ENCODE data around the gene RIN3. TPM values are rescaled to one million over a fixed set of nuclear protein-coding genes. Genes with fewer than 3 reads are reported as not detected.

Gene RIN3
- total and polyA plus RNA-seq, 10 of the 15 experiments (the other 5 are each of a cell fraction or from before 2014, with no cell fraction given) = 0.91 to 23.3 (median 6.3) TPM

DNA sequence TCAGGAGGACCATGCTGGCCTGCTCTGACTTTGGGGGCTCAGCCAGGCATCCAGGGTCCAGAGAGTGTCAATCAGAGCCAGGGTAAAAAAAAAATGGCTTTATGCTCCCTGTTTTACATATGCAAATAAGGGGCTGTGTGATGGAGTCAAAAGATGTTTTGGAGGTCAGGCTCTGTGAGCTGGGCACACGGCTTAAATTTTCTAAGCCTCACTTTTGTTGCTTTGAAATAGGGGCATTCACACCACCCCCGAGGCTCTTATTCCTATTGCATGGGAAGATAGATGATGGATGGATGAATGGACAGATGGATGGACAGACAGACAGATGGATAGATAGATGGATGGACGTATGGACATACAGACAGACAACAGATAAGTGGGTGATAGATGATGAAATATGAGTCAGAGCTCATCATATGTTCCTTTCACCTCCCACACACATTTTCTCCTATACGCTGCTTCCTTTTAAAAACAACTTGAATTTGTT, 42.7 kb downstream of the RIN3 start:
- no peaks in the 10 kb centered on the region for H3K27me3 ChIP-seq (replicated peaks in 1 of 2; ENCODE audit: control insufficient read depth in 2 of 2, insufficient read depth in 2 of 2, low read length in 1 of 2)
- H3K79me2 ChIP-seq (ENCODE audit: control insufficient read depth, insufficient read depth, low read length) = no peaks in the 10 kb centered on the region; the same call in 1 of the 2 replicates
- peaks cover 39% of the 10 kb centered on the region for H3K4me1 ChIP-seq (ENCODE audit: control insufficient read depth, insufficient read depth, low read length)
- H3K4me3 ChIP-seq = no peak overlapping the region
- peak overlapping the region; percentile 45 for H3K4me2 ChIP-seq (ENCODE audit: control insufficient read depth, insufficient read depth)
- no peak overlapping the region for H3K9ac ChIP-seq (ENCODE audit: control insufficient read depth, insufficient read depth, low read length)
- ChIA-PET RAD21 (ENCODE audit: unreplicated experiment) (interaction anchor here (0.8 to 2.2 kb wide), 7 partner anchors 12 to 121 kb away, joined by 3 to 12 read pairs (median 4); no protein-coding TSS in a partner anchor), CTCF (interaction anchor here (0.8 to 2.7 kb wide), 4 partner anchors 12 to 161 kb away, joined by 3 to 6 read pairs (median 4); no protein-coding TSS in a partner anchor), SMC1A (ENCODE audit: uncharacterized antibody, unreplicated experiment) (interaction anchor here (0.9 to 2.9 kb wide), 5 partner anchors 9 to 30 kb away, joined by 3 to 14 read pairs (median 5); no protein-coding TSS in a partner anchor), POLR2A (interaction anchor here (0.9 to 1.6 kb wide), 4 partner anchors 10 to 29 kb away, joined by 3 to 7 read pairs (median 4); no protein-coding TSS in a partner anchor)
- H3K36me3 ChIP-seq (ENCODE audit: control insufficient read depth in 2 of 2, insufficient read depth in 2 of 2, low read length in 1 of 2) = peaks cover 0 to 8% of the 10 kb centered on the region in 2 experiments; a peak in 2 of 4 replicates
- H2AFZ ChIP-seq (ENCODE audit: control insufficient read depth, low read depth, low read length) = no peak overlapping the region
- WGBS (ENCODE audit: insufficient coverage, insufficient replicate concordance, low lambda C conversion rate, missing lambda C conversion rate) = 26% methylated on average over 4 of the region's 4 CpGs
- in situ Hi-C loops (cut with MboI) (no loop called here), intact Hi-C loops (cut with micrococcal nuclease; ENCODE audit: unreplicated experiment) (no loop called here)
- H3K9me3 ChIP-seq (replicated peaks; ENCODE audit: control insufficient read depth, insufficient read depth, low read length) = no peaks in the 10 kb centered on the region
- H4K20me1 ChIP-seq (ENCODE audit: control insufficient read depth, insufficient read depth) = no peaks in the 10 kb centered on the region; the same call in 1 of the 2 replicates
- BruUV-seq (replicated peaks) = no TSS peak
- H3K27ac ChIP-seq (ENCODE audit: control insufficient read depth, insufficient read depth) = no peak overlapping the region
- no peak for ATAC-seq
- DNase-seq (ENCODE audit: low read depth, low spot score) = no peak
- peak; percentile 7 for FAIRE-seq
- TF ChIP-seq ATF7 (IDR thresholded peaks at IDR 0.05; ENCODE audit: low read depth) = peak; percentile 75
- no peak for TF ChIP-seq TBL1XR1 (IDR thresholded peaks at IDR 0.05; ENCODE audit: low read depth, low read length)
- no peak for TF ChIP-seq KDM1A (IDR thresholded peaks at IDR 0.05; ENCODE audit: borderline replicate concordance)
- no peak for TF ChIP-seq CBX5 (IDR thresholded peaks at IDR 0.05; ENCODE audit: low read depth)
- no peak for TF ChIP-seq CHD4 (IDR thresholded peaks at IDR 0.05)
- TF ChIP-seq ZNF384 (IDR thresholded peaks at IDR 0.05; ENCODE audit: borderline replicate concordance, low read depth, low read length) = 0 out of 2 replicates have a peak, but pooled peaks have one; percentile 28
- peak; percentile 33; the same call in 1 of the 2 replicates for TF ChIP-seq NFIC (IDR thresholded peaks at IDR 0.05; ENCODE audit: low read depth, low read length)
- TF ChIP-seq, protein P1, sequence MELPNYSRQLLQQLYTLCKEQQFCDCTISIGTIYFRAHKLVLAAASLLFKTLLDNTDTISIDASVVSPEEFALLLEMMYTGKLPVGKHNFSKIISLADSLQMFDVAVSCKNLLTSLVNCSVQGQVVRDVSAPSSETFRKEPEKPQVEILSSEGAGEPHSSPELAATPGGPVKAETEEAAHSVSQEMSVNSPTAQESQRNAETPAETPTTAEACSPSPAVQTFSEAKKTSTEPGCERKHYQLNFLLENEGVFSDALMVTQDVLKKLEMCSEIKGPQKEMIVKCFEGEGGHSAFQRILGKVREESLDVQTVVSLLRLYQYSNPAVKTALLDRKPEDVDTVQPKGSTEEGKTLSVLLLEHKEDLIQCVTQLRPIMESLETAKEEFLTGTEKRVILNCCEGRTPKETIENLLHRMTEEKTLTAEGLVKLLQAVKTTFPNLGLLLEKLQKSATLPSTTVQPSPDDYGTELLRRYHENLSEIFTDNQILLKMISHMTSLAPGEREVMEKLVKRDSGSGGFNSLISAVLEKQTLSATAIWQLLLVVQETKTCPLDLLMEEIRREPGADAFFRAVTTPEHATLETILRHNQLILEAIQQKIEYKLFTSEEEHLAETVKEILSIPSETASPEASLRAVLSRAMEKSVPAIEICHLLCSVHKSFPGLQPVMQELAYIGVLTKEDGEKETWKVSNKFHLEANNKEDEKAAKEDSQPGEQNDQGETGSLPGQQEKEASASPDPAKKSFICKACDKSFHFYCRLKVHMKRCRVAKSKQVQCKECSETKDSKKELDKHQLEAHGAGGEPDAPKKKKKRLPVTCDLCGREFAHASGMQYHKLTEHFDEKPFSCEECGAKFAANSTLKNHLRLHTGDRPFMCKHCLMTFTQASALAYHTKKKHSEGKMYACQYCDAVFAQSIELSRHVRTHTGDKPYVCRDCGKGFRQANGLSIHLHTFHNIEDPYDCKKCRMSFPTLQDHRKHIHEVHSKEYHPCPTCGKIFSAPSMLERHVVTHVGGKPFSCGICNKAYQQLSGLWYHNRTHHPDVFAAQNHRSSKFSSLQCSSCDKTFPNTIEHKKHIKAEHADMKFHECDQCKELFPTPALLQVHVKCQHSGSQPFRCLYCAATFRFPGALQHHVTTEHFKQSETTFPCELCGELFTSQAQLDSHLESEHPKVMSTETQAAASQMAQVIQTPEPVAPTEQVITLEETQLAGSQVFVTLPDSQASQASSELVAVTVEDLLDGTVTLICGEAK (IDR thresholded peaks at IDR 0.05; ENCODE audit: borderline replicate concordance) = no peak
- peak; percentile 85; the same call in 2 of the 3 replicates for TF ChIP-seq POU2F2 (IDR thresholded peaks at IDR 0.05; ENCODE audit: borderline replicate concordance, low read depth, low read length)
- TF ChIP-seq BACH1 (IDR thresholded peaks at IDR 0.05; ENCODE audit: borderline replicate concordance) = no peak
- TF ChIP-seq, protein P2, sequence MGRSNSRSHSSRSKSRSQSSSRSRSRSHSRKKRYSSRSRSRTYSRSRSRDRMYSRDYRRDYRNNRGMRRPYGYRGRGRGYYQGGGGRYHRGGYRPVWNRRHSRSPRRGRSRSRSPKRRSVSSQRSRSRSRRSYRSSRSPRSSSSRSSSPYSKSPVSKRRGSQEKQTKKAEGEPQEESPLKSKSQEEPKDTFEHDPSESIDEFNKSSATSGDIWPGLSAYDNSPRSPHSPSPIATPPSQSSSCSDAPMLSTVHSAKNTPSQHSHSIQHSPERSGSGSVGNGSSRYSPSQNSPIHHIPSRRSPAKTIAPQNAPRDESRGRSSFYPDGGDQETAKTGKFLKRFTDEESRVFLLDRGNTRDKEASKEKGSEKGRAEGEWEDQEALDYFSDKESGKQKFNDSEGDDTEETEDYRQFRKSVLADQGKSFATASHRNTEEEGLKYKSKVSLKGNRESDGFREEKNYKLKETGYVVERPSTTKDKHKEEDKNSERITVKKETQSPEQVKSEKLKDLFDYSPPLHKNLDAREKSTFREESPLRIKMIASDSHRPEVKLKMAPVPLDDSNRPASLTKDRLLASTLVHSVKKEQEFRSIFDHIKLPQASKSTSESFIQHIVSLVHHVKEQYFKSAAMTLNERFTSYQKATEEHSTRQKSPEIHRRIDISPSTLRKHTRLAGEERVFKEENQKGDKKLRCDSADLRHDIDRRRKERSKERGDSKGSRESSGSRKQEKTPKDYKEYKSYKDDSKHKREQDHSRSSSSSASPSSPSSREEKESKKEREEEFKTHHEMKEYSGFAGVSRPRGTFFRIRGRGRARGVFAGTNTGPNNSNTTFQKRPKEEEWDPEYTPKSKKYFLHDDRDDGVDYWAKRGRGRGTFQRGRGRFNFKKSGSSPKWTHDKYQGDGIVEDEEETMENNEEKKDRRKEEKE (IDR thresholded peaks at IDR 0.05) = no peak
- 0 out of 4 replicates have a peak, but pooled peaks of 1 of the 2 experiments have one; percentile 49 for TF ChIP-seq EP300 (IDR thresholded peaks at IDR 0.05; ENCODE audit: borderline replicate concordance in 1 of 2, control insufficient read depth in 1 of 2, low read depth in 2 of 2, low read length in 2 of 2)
- TF ChIP-seq, protein P3, sequence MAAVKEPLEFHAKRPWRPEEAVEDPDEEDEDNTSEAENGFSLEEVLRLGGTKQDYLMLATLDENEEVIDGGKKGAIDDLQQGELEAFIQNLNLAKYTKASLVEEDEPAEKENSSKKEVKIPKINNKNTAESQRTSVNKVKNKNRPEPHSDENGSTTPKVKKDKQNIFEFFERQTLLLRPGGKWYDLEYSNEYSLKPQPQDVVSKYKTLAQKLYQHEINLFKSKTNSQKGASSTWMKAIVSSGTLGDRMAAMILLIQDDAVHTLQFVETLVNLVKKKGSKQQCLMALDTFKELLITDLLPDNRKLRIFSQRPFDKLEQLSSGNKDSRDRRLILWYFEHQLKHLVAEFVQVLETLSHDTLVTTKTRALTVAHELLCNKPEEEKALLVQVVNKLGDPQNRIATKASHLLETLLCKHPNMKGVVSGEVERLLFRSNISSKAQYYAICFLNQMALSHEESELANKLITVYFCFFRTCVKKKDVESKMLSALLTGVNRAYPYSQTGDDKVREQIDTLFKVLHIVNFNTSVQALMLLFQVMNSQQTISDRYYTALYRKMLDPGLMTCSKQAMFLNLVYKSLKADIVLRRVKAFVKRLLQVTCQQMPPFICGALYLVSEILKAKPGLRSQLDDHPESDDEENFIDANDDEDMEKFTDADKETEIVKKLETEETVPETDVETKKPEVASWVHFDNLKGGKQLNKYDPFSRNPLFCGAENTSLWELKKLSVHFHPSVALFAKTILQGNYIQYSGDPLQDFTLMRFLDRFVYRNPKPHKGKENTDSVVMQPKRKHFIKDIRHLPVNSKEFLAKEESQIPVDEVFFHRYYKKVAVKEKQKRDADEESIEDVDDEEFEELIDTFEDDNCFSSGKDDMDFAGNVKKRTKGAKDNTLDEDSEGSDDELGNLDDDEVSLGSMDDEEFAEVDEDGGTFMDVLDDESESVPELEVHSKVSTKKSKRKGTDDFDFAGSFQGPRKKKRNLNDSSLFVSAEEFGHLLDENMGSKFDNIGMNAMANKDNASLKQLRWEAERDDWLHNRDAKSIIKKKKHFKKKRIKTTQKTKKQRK (IDR thresholded peaks at IDR 0.05; ENCODE audit: low read depth, low read length) = no peak
